Activated CD8-positive, alpha-beta memory T cell treated with anti-CD3 and anti-CD28 coated beads, Interleukin-2, amount 50 U/mL, for 1 hour (primary cell): ENCODE results near the gene KRT76.

Experiments used
- DNase-seq: peaks from one replicate; pipeline ENCODE4 v3.0.0-alpha.2; 2020; ENCODE audit errors: extremely low read depth

KRT76 gene

GRCh38 chr12:52730383-52730782 lies 46.8 kb downstream of the KRT76 start:
- DNase-seq, result no peak

- DNase-seq, result no peak
Observed at GRCh38 chr12:52729147-52729546, 48.0 kb downstream of the KRT76 start.

DNA sequence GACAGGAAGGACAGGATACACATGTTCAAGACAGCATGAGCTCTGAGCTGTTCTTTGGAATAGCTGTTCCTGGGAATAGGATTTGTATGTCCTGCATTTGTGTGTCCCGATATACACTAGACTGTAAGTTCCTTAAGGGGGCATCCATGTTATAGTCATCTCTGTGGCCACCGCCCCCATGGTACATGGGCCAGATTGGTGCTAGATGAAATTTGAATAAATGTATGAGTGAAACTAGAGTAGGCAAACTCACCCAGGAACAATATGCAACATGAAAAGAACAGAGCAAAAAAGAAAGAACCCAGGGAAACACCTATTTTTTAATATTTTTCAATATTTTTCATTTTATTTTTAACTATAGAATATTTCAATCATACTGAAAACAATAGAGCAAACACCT lies 48.8 kb downstream of the KRT76 start:
- DNase-seq, result no peak

DNA sequence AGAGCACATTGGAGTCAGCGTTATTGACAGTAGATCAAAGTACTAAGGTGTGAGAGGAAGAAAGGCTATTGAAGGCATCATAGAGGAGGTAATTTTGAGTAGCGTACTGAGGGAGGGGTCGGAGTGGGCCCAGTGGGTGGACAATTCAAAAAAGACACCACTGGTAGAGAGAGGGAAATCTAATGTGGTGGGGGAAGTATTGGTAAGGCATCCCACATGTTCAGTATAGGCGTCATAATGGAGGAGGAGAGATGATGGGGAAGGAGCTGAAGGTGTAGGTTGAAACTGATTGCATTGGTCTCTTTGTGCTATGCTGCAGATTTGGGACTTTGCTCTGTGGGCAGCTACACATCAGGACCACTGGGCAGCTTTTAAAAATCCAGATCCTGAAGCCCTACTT lies 50.1 kb downstream of the KRT76 start:
- no peak for DNase-seq

DNA sequence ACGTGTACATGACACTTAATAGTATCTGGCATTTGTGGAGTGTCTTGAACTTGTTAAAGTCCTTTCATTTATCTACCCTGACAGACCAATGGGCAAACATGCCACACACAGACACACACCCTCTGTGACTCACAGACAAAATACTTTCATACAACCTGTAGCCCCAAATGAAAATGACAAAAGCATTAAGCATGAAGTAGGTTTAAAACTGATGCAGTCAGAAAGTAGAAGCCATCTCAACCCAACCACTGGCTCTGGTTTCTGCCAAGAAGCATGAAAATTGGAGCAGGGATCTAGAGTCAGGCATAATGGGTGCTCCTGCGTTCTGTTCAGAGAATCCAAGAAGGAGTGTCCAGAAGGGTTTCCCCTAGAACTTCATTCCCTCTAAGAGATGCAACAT lies 50.7 kb downstream of the KRT76 start:
- DNase-seq, result no peak

DNA sequence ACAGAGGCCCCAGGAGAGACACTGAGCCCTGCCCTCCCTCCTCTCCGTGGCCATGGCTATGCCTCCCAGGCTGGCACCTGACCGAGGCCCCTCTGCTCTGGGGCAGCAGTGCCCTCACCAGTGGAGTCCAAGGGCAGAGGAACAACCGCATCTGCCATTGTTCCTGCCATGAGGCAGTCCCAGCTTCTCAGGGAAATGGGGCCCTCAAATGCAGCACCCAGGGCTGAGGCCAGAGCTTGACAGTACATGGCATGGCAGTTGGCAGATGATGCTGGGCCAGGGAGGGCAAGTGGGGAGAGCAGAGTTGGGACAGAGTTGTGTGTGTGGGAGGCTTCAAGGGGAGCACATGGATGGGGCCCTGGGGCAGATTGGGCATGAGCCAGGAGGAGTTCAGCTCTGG lies 52.8 kb downstream of the KRT76 start:
- DNase-seq, result no peak

DNA sequence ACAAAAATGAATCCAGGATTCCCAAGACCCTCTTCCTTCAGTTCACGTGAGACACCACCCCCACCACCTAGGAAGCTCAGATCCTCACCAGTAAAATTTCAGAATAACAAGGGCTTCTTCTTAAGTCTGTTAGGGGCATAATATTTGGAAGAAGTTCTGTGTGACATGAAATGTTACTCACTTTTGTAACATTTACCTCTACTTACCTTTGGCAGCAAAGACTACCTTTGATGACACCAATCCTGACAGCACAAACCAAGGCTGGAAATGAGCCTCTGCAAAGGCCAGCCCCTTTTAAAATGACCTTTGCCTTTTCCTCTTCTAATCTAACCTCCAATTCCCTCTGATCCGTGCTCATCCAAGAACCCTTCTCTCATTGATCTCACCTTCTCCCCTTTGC lies 54.5 kb downstream of the KRT76 start:
- no peak for DNase-seq

DNA sequence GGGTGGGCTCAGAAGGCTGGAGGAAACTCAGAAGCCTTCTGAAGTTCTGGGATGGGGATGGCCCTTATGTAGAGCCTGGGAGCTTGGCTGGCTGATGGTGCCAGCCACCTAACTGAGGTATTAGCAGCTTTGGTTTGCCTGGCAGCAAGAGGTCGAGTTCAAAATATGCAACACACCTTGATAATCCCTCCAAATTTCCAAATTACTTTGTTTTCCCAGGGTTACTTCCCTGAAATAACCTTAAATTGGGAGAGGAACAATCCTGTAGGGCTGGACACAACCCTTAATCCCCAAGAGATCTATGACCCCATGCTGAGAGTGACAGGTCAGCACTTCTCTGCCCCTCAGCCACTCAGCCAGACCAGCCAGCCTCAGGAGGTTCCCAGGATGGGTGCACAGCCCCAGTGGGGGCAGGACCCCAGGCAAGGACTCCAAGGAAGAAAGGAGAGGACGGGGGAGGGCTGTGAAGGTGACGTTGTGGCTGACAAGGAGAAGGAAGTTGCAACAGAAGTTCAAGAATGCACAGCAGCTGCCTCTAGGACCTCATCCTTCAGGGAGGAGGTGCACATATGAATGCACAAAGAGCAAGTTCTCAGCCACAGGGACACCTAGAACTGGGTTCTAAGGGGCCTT lies 55.2 kb downstream of the KRT76 start:
- DNase-seq, result no peak

- no peak for DNase-seq
Observed at GRCh38 chr12:52720365-52720886, 56.7 kb downstream of the KRT76 start.
